M059J (cell line): ENCODE data around the gene PM20D1. TPM values are rescaled to one million over a fixed set of nuclear protein-coding genes. Genes with fewer than 3 reads are reported as not detected.
A peak's percentile ranks its signal among the peaks of the same experiment; 100 is the strongest.

Experiments
- DNase-seq: peaks from one replicate; pipeline ENCODE4 v3.0.0-alpha.2; 2012; ENCODE audit warnings: low read depth
- total RNA-seq: library from RNA; depleted of rRNA; stranded (reverse); fragments of >200 nt; shearing (Covaris generic); gene quantifications from 2 replicates; pipeline ENCODE4 v1.2.3, GENCODE V29; 2014

PM20D1 gene
- total RNA-seq, 1 experiment from 2014 or later = not detected

DNA sequence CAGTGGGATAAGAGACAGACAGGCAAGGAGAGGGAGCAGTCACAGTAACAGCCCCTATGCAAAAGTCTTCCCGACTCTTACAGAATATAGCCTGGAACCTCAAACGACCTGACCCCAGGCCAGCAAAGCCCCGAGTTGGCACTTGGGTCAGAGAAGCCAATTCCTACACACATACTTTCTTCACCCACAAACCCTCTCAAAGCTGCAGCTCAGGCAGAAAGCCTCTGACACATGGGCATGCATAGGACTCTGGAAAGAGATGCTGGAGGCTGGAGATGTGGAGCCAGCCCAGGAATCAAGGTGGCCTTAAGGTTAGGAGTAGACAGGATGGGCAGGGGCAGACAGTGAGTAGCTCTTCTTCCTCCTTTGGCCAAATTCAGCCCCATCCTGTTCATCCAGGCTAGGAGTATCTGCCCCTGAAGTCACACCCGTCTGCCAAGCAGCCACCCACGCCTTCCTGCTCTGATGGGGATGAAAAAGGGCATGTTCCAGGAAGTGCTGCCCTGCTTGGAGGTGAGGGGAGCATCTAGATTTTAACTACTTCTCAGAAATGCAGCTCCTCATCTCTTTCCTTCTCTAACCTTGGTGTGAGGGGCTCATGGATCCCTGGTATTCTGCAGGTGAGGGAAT lies 44.7 kb downstream of the PM20D1 start:
- no peak for DNase-seq

- no peak for DNase-seq
Observed at GRCh38 chr1:205804605-205805004, 45.3 kb downstream of the PM20D1 start.

DNA sequence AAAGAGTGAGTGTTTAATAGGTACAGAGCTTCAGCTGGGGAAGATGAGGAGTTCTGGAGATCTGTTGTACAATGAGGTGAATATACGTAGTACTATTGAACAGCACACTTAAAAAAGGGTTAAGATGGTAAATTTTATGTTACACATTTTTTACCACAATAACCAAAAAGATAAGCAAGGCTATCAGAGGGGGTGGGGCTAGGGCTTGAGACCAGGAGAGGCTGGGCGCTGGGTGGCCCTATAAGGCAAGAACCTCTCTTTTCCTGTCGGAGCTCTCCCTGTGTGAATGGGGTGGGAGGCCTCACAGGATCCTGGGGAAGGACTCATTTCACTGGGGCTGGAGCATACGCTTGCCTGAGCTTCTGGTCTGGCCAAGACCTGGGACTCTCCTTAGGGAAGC lies 45.9 kb downstream of the PM20D1 start:
- no peak for DNase-seq

- DNase-seq = no peak
Observed at GRCh38 chr1:205802060-205802459, 47.9 kb downstream of the PM20D1 start.

DNA sequence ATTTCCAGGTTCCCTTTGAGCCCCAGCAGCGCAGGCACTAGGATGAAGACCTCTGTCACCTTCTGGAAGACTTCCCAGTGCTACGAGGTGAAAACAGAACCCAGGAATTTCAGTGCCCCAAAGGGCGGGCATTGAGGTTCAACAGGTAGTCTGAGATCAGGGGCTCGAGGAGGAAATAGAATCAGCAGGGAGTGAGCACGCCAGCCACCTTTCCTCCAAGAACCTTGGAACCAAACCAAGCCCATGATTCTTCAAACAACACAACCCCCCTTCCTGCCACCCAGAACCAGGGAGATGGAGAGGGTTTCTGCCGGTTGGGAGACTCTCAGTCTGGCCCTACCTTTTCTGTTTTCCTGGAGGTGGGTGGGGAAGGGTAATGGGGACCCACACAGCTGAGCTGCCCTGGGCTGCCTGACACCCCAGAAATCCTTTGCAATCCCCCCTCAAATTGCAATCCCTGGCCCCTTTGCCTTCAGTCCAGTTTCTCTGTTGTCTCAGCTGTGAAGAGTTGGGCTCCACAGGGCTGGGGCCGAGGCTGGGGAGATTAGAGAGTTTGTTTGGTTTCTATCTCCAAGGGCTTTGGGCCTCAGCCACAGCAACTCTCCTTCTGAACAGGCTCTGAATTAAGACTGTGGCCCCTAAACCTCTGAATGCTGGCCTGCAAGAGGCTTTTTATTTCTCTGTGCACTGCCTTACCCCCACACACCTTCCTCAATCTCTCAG lies 48.8 kb downstream of the PM20D1 start:
- DNase-seq = no peak

DNA sequence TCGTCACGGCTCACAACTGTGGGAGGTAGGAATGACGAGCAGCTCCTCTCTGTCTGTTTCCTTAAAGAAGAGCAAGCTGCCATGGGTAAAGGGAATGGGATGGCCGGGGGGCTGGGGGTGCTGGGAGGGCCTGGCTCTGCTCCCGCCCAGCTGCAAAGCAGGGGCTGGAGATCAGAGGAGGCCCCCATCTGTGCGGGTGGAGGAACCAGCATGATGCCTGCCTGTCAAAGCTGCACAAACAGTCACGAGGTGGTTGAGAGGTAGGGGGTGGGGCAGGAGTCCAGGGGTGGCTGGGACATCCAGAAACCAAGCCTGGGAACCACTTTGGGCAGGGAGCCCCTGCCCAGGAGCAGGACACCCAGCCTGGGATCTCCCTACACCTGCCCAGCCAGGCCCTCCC lies 49.5 kb downstream of the PM20D1 start:
- no peak for DNase-seq

- no peak for DNase-seq
Observed at GRCh38 chr1:205798577-205798976, 51.4 kb downstream of the PM20D1 start.

- DNase-seq = no peak
Observed at GRCh38 chr1:205797168-205797567, 52.8 kb downstream of the PM20D1 start.

- no peak for DNase-seq
Observed at GRCh38 chr1:205794011-205794730, 55.8 kb downstream of the PM20D1 start.

- no peak for DNase-seq
Observed at GRCh38 chr1:205792961-205793673, 56.8 kb downstream of the PM20D1 start.

DNA sequence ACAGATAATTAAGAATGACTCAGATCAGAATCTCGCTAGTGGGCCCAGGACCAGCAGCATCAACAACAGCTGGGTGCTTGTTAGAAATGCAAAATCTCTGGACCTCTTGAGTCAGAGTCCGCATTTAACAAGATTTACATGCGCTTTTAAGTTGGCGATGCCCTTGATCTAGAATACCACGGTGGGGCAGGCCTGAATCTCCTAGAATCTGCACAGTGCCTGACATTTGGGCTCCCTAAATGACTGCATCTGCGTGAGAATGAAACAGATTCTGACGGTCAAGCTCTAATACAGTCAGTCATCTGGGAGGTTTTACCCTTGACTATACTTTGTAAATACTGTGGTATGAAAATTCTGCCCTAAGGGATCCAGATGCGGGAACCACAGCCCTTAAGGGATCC lies 57.5 kb downstream of the PM20D1 start:
- no peak for DNase-seq

- peak; percentile 67 for DNase-seq
Observed at GRCh38 chr1:205791568-205792180, 58.3 kb downstream of the PM20D1 start.

- no peak for DNase-seq
Observed at GRCh38 chr1:205787287-205787916, 62.5 kb downstream of the PM20D1 start.

DNA sequence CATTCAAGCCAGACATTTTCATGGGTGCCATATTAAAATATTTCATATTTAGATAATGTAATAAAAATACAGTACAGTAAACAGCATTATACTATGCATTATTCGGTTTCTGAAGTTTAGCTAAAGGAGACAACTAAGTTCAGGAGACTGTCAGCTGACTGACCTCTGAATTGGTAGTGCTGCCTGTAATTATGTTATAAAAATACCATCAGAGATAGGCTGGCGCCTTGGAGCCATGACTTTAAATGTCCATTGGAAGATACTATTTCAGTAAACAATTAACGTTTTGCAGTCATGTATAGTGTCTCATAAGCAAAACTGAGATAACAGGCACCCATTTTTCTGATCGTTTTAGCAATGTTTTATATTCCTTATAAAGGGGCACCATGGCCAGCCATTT lies 63.3 kb downstream of the PM20D1 start:
- no peak for DNase-seq

- no peak for DNase-seq
Observed at GRCh38 chr1:205785446-205785845, 64.5 kb downstream of the PM20D1 start.

- DNase-seq = peak; percentile 86
Observed at GRCh38 chr1:205783904-205784303, 66.0 kb downstream of the PM20D1 start.

DNA sequence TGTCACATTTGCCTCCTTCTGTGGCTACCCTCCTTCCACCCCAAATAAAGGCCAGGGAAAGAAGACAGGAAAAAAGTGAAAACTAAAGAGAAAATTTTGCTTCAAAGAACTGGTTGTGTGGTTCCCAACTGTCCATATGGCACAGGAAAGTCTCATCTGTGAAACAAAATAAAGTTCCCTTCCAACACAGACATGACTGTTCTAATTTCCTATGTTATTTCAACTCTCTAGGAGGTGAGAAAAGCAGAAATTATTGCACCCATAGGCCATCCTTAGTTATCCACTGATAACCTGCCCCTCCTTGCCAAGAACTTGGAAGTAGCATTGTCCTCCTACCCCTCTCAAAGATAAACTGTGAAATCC lies 66.5 kb downstream of the PM20D1 start:
- no peak for DNase-seq

GRCh38 chr1:205782627-205783432 lies 67.1 kb downstream of the PM20D1 start:
- DNase-seq = no peak

DNA sequence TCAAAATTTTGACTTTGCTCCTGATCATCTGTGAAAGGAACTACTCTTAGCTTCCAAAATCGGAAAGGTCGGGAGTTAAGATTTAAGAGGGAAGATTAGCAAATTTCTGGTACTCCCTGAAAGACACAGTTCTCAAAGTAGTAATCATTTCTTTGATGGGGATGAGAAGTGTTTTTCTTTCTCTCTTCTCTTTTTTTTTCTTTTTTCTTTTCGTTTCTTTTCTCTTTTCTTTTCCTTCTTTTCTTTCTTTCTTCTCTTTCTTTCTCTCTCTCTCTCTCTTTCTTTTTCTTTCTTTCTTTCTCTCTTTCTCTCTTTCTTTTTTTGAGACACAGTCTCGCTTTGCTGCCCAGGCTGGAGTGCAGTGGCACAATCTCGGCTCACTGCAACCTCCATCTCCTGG lies 69.6 kb downstream of the PM20D1 start:
- no peak for DNase-seq
